Subcutaneous preadipocyte (primary cell): ENCODE measurements around the gene BANF1. TPM values are rescaled to one million over a fixed set of nuclear protein-coding genes. Genes with fewer than 3 reads are reported as not detected.

Experiments
- total RNA-seq: library from RNA; depleted of rRNA; stranded (reverse); fragments of >200 nt; gene quantifications from 2 replicates; pipeline ENCODE4 v1.2.3, GENCODE V29; 2012

The BANF1 gene
- total RNA-seq = 22.9 and 27.9 TPM in 2 replicates

GRCh38 chr11:66001942-66002647, at the start of gene BANF1, which contains the start of gene EIF1AD:
Gene BANF1 (plus strand): TSS chr11:66002503. CDS start chr11:66003251, 748 bp downstream.
Gene EIF1AD (minus strand): TSS chr11:66002157. CDS start chr11:66000389, 1,768 bp downstream.

GRCh38 chr11:65961267-65962140, 40.8 kb upstream of the BANF1 start, which contains the start of gene SART1:
Gene SART1 (plus strand): TSS chr11:65961734. CDS start chr11:65961781, 47 bp downstream.

GRCh38 chr11:66011785-66012303, 9.5 kb downstream of the BANF1 start, which contains the start of gene CST6:
Gene CST6 (plus strand): TSS chr11:66012008. CDS start chr11:66012045, 37 bp downstream.

GRCh38 chr11:66026017-66026529, 23.8 kb downstream of the BANF1 start, which contains the start of gene CATSPER1:
Gene CATSPER1 (minus strand): TSS chr11:66026479. CDS start chr11:66026379, 100 bp downstream.

GRCh38 chr11:66048547-66049323, 46.4 kb downstream of the BANF1 start, which contains the start of gene GAL3ST3:
Gene GAL3ST3 (minus strand): TSS chr11:66049161. CDS start chr11:66045415, 3,746 bp downstream.

GRCh38 chr11:66051766-66052663, 49.7 kb downstream of the BANF1 start, which contains the start of gene SF3B2:
Gene SF3B2 (plus strand): TSS chr11:66052364. CDS start chr11:66052385, 21 bp downstream.

Other genes with a start within 250 kb of the BANF1 start
- 12.9 and 14.3 TPM in 2 replicates for gene AP5B1, start 221.5 kb upstream of the BANF1 start, total RNA-seq
- gene OVOL1, start 215.4 kb upstream of the BANF1 start, total RNA-seq = not detected in 2 replicates
- gene SNX32, start 168.5 kb upstream of the BANF1 start, total RNA-seq = 1.2 and 2.9 TPM in 2 replicates
- 768 and 957 TPM in 2 replicates for gene CFL1, start 144.3 kb upstream of the BANF1 start, total RNA-seq
- 38.2 and 65.9 TPM in 2 replicates for gene MUS81, start 142.1 kb upstream of the BANF1 start, total RNA-seq
- 38.3 and 39.7 TPM in 2 replicates for gene EFEMP2, start 129.7 kb upstream of the BANF1 start, total RNA-seq
- gene CTSW, start 122.7 kb upstream of the BANF1 start, total RNA-seq = under 0.01 TPM in 1 of 2 replicates, not detected in the other
- gene FIBP, start 114.0 kb upstream of the BANF1 start, total RNA-seq = 241 and 303 TPM in 2 replicates
- gene CCDC85B, start 111.8 kb upstream of the BANF1 start, total RNA-seq = 53.4 and 63.9 TPM in 2 replicates
- gene FOSL1, start 102.1 kb upstream of the BANF1 start, total RNA-seq = 42.3 and 103 TPM in 2 replicates
- 35.6 and 38.1 TPM in 2 replicates for gene C11orf68, start 83.4 kb upstream of the BANF1 start, total RNA-seq
- 370 and 389 TPM in 2 replicates for gene DRAP1, start 83.1 kb upstream of the BANF1 start, total RNA-seq
- gene TSGA10IP, start 57.0 kb upstream of the BANF1 start, total RNA-seq = not detected in 2 replicates
- 34.2 and 34.8 TPM in 2 replicates for gene SART1, start 40.8 kb upstream of the BANF1 start, total RNA-seq
- 28.7 and 37.3 TPM in 2 replicates for gene EIF1AD, start 346 bp upstream of the BANF1 start, total RNA-seq
- 0.20 TPM in 1 of 2 replicates, not detected in the other for gene CST6, start 9.5 kb downstream of the BANF1 start, total RNA-seq
- gene CATSPER1, start 24.0 kb downstream of the BANF1 start, total RNA-seq = 0.78 TPM in 1 of 2 replicates, not detected in the other
- gene GAL3ST3, start 46.7 kb downstream of the BANF1 start, total RNA-seq = not detected in 2 replicates
- 154 and 157 TPM in 2 replicates for gene SF3B2, start 49.9 kb downstream of the BANF1 start, total RNA-seq
- gene PACS1, start 67.8 kb downstream of the BANF1 start, total RNA-seq = 15.8 and 21.3 TPM in 2 replicates